Measurements from ENCODE around the gene ETAA1.

- TF ChIP-seq CREM (CRISPR knock-in tag; IDR thresholded peaks at IDR 0.05) (no peak), CBFB (CRISPR knock-in tag; IDR thresholded peaks at IDR 0.05; ENCODE audit: low read depth) (no peak), MAX (CRISPR knock-in tag; IDR thresholded peaks at IDR 0.05) (no peak), ZBTB21 (CRISPR knock-in tag; IDR thresholded peaks at IDR 0.05; ENCODE audit: borderline replicate concordance) (no peak), SP1 (CRISPR knock-in tag; conservative IDR thresholded peaks at IDR 0.05) (no peak), E2F1 (CRISPR knock-in tag; IDR thresholded peaks at IDR 0.05) (no peak), CTCF (IDR thresholded peaks at IDR 0.05) (no peak), STAT6 (CRISPR knock-in tag; conservative IDR thresholded peaks at IDR 0.05; ENCODE audit: low read depth) (no peak), TP53 (CRISPR knock-in tag; IDR thresholded peaks at IDR 0.05) (no peak), NFYB (CRISPR knock-in tag; conservative IDR thresholded peaks at IDR 0.05; ENCODE audit: low read depth) (no peak), GABPB1 (CRISPR knock-in tag; IDR thresholded peaks at IDR 0.05) (no peak), ATF2 (CRISPR knock-in tag; IDR thresholded peaks at IDR 0.05; ENCODE audit: borderline replicate concordance, low read depth) (no peak), CREB1 (CRISPR knock-in tag; IDR thresholded peaks at IDR 0.05) (no peak)
Measured at GRCh38 chr2:67384123-67384822, 12.9 kb upstream of the ETAA1 start.

Measured in WTC11 (cell line).